ENCODE results near the gene PAH. TPM values are rescaled to one million over a fixed set of nuclear protein-coding genes. Genes with fewer than 3 reads are reported as not detected.
A peak's percentile ranks its signal among the peaks of the same experiment; 100 is the strongest.

Gene PAH
- total RNA-seq, 1 donor from 2014 or later = not detected

GRCh38 chr12:102885043-102885932 is 31.8 kb downstream of the PAH start:
- Histone ChIP-seq H3K4me1 (no peaks in the 10 kb centered on the region), H3K36me3 (no peaks in the 10 kb centered on the region), H3K27ac (no peak overlapping the region), H3K27me3 (no peaks in the 10 kb centered on the region), H3K9me3 (no peaks in the 10 kb centered on the region), H3K4me3 (no peak overlapping the region)
- intact Hi-C loops (cut with DNase I) = no loop called here
- no peak for TF ChIP-seq CTCF (IDR thresholded peaks at IDR 0.05)
- DNase-seq (ENCODE audit: low spot score in 2 of 2) = no peak

- intact Hi-C loops (cut with DNase I) = loop anchor here (2.0 kb wide), 1 partner anchor 665 kb away; no protein-coding TSS in a partner anchor
- Histone ChIP-seq H3K36me3 (no peaks in the 10 kb centered on the region), H3K27ac (no peak overlapping the region), H3K9me3 (no peaks in the 10 kb centered on the region), H3K4me3 (no peak overlapping the region), H3K4me1 (no peaks in the 10 kb centered on the region), H3K27me3 (no peaks in the 10 kb centered on the region)
- peak in 2 of 3 experiments; percentile 41 to 60 for TF ChIP-seq CTCF (IDR thresholded peaks at IDR 0.05)
- no peak for DNase-seq (ENCODE audit: low spot score in 2 of 2)
These were observed 33.7 kb downstream of the PAH start for GRCh38 chr12:102883204-102883799.

- intact Hi-C loops (cut with DNase I) = no loop called here
- TF ChIP-seq CTCF (IDR thresholded peaks at IDR 0.05) = no peak
- H3K27ac ChIP-seq = no peak overlapping the region
- no peak for DNase-seq (ENCODE audit: low spot score in 2 of 2)
- no peak overlapping the region for H3K4me3 ChIP-seq
- H3K36me3 ChIP-seq = no peaks in the 10 kb centered on the region
- no peaks in the 10 kb centered on the region for H3K27me3 ChIP-seq
- H3K4me1 ChIP-seq = no peaks in the 10 kb centered on the region
- H3K9me3 ChIP-seq = no peaks in the 10 kb centered on the region
These were observed 36.3 kb downstream of the PAH start for GRCh38 chr12:102880783-102881182.

GRCh38 chr12:102879144-102879763 is 37.8 kb downstream of the PAH start:
- no peaks in the 10 kb centered on the region for H3K9me3 ChIP-seq
- TF ChIP-seq CTCF (IDR thresholded peaks at IDR 0.05) = peak in 1 of 3 experiments; percentile 15
- H3K36me3 ChIP-seq = no peaks in the 10 kb centered on the region
- H3K4me1 ChIP-seq = no peaks in the 10 kb centered on the region
- no peak overlapping the region for H3K4me3 ChIP-seq
- intact Hi-C loops (cut with DNase I) = no loop called here
- no peak overlapping the region for H3K27ac ChIP-seq
- DNase-seq (ENCODE audit: low spot score in 2 of 2) = no peak
- no peaks in the 10 kb centered on the region for H3K27me3 ChIP-seq

GRCh38 chr12:102876883-102877282 is 40.2 kb downstream of the PAH start:
- H3K4me3 ChIP-seq = no peak overlapping the region
- H3K36me3 ChIP-seq = no peaks in the 10 kb centered on the region
- TF ChIP-seq CTCF (IDR thresholded peaks at IDR 0.05) = no peak
- H3K9me3 ChIP-seq = no peaks in the 10 kb centered on the region
- intact Hi-C loops (cut with DNase I) = no loop called here
- H3K27ac ChIP-seq = no peak overlapping the region
- DNase-seq (ENCODE audit: low spot score in 2 of 2) = no peak
- no peaks in the 10 kb centered on the region for H3K27me3 ChIP-seq
- no peaks in the 10 kb centered on the region for H3K4me1 ChIP-seq

Measured in ascending aorta (tissue), 2 donors.